Astrocyte (in vitro differentiated cells and primary cell): ENCODE data around the gene PLEKHG5. TPM values are rescaled to one million over a fixed set of nuclear protein-coding genes. Genes with fewer than 3 reads are reported as not detected.
"Not testable (repeated sequence)": the region's sequence is repeated elsewhere in the genome, so short reads cannot be mapped to it uniquely, and the experiment has no call there.

Source experiments
- DNase-seq: peaks from one replicate; pipeline ENCODE4 v3.0.0-alpha.2; 2010; ENCODE audit warnings: low read depth
- FAIRE-seq: peaks from 2 replicates; lab custom pipeline; 2011; peaks lifted over from hg19 to GRCh38; lab: Jason Lieb, UNC
- H2AFZ ChIP-seq: 2 replicates; pipeline ENCODE4 v1.6.0; 2012; ENCODE audit warnings: low read depth, low read length, inconsistent platforms
- H3K27ac ChIP-seq: 2 replicates; pipeline ENCODE4 v1.5.1; 2011; ENCODE audit warnings: low read depth, low read length, inconsistent platforms
- H3K27me3 ChIP-seq: 2 replicates; pipeline ENCODE4 v1.6.0; 2011; ENCODE audit warnings: low read length, inconsistent platforms; ENCODE audit not compliant: insufficient read depth
- H3K36me3 ChIP-seq: 2 replicates; pipeline ENCODE4 v1.5.1; 2011; ENCODE audit warnings: low read length, inconsistent platforms; ENCODE audit not compliant: insufficient read depth
- H3K4me1 ChIP-seq: 2 replicates; pipeline ENCODE4 v1.5.1; 2011; ENCODE audit warnings: low read length, inconsistent platforms; ENCODE audit not compliant: insufficient read depth
- H3K4me2 ChIP-seq: 2 replicates; pipeline ENCODE4 v1.6.0; 2012; ENCODE audit warnings: low read length, inconsistent platforms
- H3K4me3 ChIP-seq: 2 replicates; pipeline ENCODE4 v1.5.1; 2011; ENCODE audit warnings: low read depth, mild to moderate bottlenecking, low read length, inconsistent platforms; ENCODE audit not compliant: insufficient read depth
- H3K79me2 ChIP-seq: 2 replicates; pipeline ENCODE4 v1.6.0; 2012; ENCODE audit warnings: mild to moderate bottlenecking, low read length, inconsistent platforms; ENCODE audit not compliant: insufficient read depth
- H3K9ac ChIP-seq: 2 replicates; pipeline ENCODE4 v1.6.0; 2012; ENCODE audit warnings: mild to moderate bottlenecking, low read length, inconsistent platforms
- H3K9me3 ChIP-seq: 2 replicates; pipeline ENCODE4 v1.5.1; 2012; ENCODE audit warnings: low read depth, mild to moderate bottlenecking, low read length, inconsistent platforms; ENCODE audit not compliant: insufficient read depth
- H4K20me1 ChIP-seq: 2 replicates; pipeline ENCODE4 v1.6.0; 2012; ENCODE audit warnings: low read length, inconsistent platforms; ENCODE audit not compliant: insufficient read depth
- H3K27ac Mint-ChIP-seq: one replicate; pipeline ENCODE4 v1.8.0; 2021; ENCODE audit warnings: mild to moderate bottlenecking, mixed read lengths; ENCODE audit not compliant: unreplicated experiment
- H3K27me3 Mint-ChIP-seq: one replicate; pipeline ENCODE4 v1.8.0; 2021; ENCODE audit warnings: low read depth, mixed read lengths; ENCODE audit not compliant: unreplicated experiment
- H3K36me3 Mint-ChIP-seq: one replicate; pipeline ENCODE4 v1.8.0; 2021; ENCODE audit warnings: low read depth, mixed read lengths; ENCODE audit not compliant: unreplicated experiment
- H3K4me1 Mint-ChIP-seq: one replicate; pipeline ENCODE4 v1.8.0; 2021; ENCODE audit warnings: low read depth, mixed read lengths; ENCODE audit not compliant: unreplicated experiment
- H3K4me3 Mint-ChIP-seq: one replicate; pipeline ENCODE4 v1.8.0; 2021; ENCODE audit warnings: mild to moderate bottlenecking, moderate library complexity, mixed read lengths; ENCODE audit not compliant: unreplicated experiment
- H3K9me3 Mint-ChIP-seq: one replicate; pipeline ENCODE4 v1.8.0; 2021; ENCODE audit warnings: mild to moderate bottlenecking, mixed read lengths; ENCODE audit not compliant: unreplicated experiment
- EZH2 ChIP-seq: IDR thresholded peaks from 2 replicates; pipeline ENCODE4 v1.6.1; 2012; ENCODE audit warnings: mild to moderate bottlenecking, low read length, inconsistent platforms; ENCODE audit not compliant: insufficient read depth
- total RNA-seq: library from RNA; stranded (reverse); gene quantifications from 2 replicates; pipeline ENCODE4 v1.2.1, GENCODE V29; 2021
- TF ChIP-seq, protein P1 (sequence below): IDR thresholded peaks from 2 replicates; pipeline ENCODE4 v1.5.1; 2011; ENCODE audit warnings: low read depth, mild to moderate bottlenecking, inconsistent platforms, low read length, moderate library complexity; ENCODE audit not compliant: insufficient read depth

Gene PLEKHG5
- total RNA-seq, 1 donor from 2014 or later = 25.1 TPM

GRCh38 chr1:6494627-6495026, 3.2 kb upstream of the PLEKHG5 start:
- H4K20me1 ChIP-seq = peaks cover 1% of the 10 kb centered on the region
- H3K9ac ChIP-seq = no peak overlapping the region
- H3K4me1 Mint-ChIP-seq = peaks cover 9% of the 10 kb centered on the region
- H3K27me3 Mint-ChIP-seq = no peaks in the 10 kb centered on the region
- no peaks in the 10 kb centered on the region for H3K9me3 ChIP-seq
- no peaks in the 10 kb centered on the region for H3K27me3 ChIP-seq
- H3K27ac ChIP-seq = no peak overlapping the region
- no peaks in the 10 kb centered on the region for H3K36me3 Mint-ChIP-seq
- DNase-seq = no peak
- no peak overlapping the region for H2AFZ ChIP-seq
- no peak overlapping the region for H3K4me3 ChIP-seq
- H3K36me3 ChIP-seq = no peaks in the 10 kb centered on the region
- no peak for FAIRE-seq
- peaks cover 30% of the 10 kb centered on the region for H3K79me2 ChIP-seq
- no peak overlapping the region for H3K4me3 Mint-ChIP-seq
- H3K4me1 ChIP-seq = peaks cover 36% of the 10 kb centered on the region
- H3K4me2 ChIP-seq = no peak overlapping the region
- TF ChIP-seq EZH2 = no peak
- TF ChIP-seq, protein P1, sequence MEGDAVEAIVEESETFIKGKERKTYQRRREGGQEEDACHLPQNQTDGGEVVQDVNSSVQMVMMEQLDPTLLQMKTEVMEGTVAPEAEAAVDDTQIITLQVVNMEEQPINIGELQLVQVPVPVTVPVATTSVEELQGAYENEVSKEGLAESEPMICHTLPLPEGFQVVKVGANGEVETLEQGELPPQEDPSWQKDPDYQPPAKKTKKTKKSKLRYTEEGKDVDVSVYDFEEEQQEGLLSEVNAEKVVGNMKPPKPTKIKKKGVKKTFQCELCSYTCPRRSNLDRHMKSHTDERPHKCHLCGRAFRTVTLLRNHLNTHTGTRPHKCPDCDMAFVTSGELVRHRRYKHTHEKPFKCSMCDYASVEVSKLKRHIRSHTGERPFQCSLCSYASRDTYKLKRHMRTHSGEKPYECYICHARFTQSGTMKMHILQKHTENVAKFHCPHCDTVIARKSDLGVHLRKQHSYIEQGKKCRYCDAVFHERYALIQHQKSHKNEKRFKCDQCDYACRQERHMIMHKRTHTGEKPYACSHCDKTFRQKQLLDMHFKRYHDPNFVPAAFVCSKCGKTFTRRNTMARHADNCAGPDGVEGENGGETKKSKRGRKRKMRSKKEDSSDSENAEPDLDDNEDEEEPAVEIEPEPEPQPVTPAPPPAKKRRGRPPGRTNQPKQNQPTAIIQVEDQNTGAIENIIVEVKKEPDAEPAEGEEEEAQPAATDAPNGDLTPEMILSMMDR = no peak
- no peak overlapping the region for H3K27ac Mint-ChIP-seq
- H3K9me3 Mint-ChIP-seq = no peaks in the 10 kb centered on the region

DNA sequence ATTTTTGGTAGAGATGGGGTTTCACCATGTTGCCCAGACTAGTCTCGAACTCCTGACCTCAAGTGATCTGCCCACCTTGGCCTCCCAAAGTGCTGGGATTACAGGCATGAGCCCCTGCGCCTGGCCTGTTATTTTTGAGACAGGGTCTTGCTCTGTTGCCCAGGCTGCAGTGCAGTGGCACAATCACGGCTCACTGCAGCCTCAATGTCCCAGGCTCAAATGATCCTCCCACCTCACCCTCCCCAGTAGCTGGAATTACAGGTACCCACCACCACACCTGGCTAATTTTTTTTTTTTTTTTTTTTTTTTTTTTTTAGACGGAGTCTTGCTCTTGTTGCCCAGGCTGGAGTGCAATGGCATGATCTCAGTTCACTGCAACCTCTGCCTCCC, 2.4 kb upstream of the PLEKHG5 start:
- not testable (repeated sequence) for H3K36me3 Mint-ChIP-seq, H3K27me3 ChIP-seq, H3K27me3 Mint-ChIP-seq, H3K4me2 ChIP-seq, H2AFZ ChIP-seq, H3K4me3 Mint-ChIP-seq, H4K20me1 ChIP-seq, H3K27ac ChIP-seq, H3K9me3 Mint-ChIP-seq, H3K9ac ChIP-seq, FAIRE-seq, H3K9me3 ChIP-seq, DNase-seq, H3K4me3 ChIP-seq, H3K36me3 ChIP-seq, H3K27ac Mint-ChIP-seq
- peaks cover 44% of the 10 kb centered on the region for H3K4me1 ChIP-seq
- H3K4me1 Mint-ChIP-seq = peaks cover 11% of the 10 kb centered on the region
- peaks cover 38% of the 10 kb centered on the region for H3K79me2 ChIP-seq

DNA sequence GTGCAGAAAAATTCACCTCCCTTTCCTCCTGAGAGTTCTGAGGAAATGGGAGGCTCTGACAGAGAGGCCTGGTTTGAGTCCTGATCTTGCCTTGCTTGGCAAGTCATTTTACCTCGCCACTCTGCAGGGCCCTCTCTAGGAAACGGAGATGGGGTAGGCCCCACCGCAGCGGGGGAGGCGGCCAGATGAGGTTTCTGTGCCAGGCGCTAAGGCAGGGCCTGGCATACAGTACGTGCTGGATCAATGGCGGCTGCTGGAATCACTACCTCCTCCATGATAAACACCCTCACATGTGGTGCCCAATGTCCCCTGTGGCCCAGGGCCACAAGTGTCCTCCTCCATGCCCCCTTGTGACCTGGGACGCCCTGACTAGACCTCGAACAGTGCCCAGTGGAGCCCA, 499 bp upstream of the PLEKHG5 start:
- DNase-seq = no peak
- H3K9me3 Mint-ChIP-seq = no peaks in the 10 kb centered on the region
- H2AFZ ChIP-seq = peak overlapping the region; percentile 29
- peaks cover 2% of the 10 kb centered on the region for H3K36me3 Mint-ChIP-seq
- H3K4me3 Mint-ChIP-seq = peak overlapping the region; percentile 86
- H3K9ac ChIP-seq = peak overlapping the region; percentile 96
- H3K27ac Mint-ChIP-seq = peak overlapping the region; percentile 85
- no peaks in the 10 kb centered on the region for H3K36me3 ChIP-seq
- H3K9me3 ChIP-seq = no peaks in the 10 kb centered on the region
- peaks cover 6% of the 10 kb centered on the region for H4K20me1 ChIP-seq
- H3K4me2 ChIP-seq = peak overlapping the region; percentile 100
- peak overlapping the region; percentile 95 for H3K27ac ChIP-seq
- no peaks in the 10 kb centered on the region for H3K27me3 ChIP-seq
- peaks cover 51% of the 10 kb centered on the region for H3K79me2 ChIP-seq
- peaks cover 50% of the 10 kb centered on the region for H3K4me1 ChIP-seq
- peaks cover 11% of the 10 kb centered on the region for H3K4me1 Mint-ChIP-seq
- H3K27me3 Mint-ChIP-seq = no peaks in the 10 kb centered on the region
- TF ChIP-seq, protein P1 = no peak
- TF ChIP-seq EZH2 = no peak
- no peak for FAIRE-seq
- peak overlapping the region; percentile 91 for H3K4me3 ChIP-seq
